GM12865 (cell line): ENCODE results near the gene OR6X1.
A peak's percentile ranks its signal among the peaks of the same experiment; 100 is the strongest.
"Not testable (repeated sequence)": the region's sequence is repeated elsewhere in the genome, so short reads cannot be mapped to it uniquely, and the experiment has no call there.

Source experiments
- DNase-seq: peaks from one replicate; pipeline ENCODE4 v3.0.0; 2010; ENCODE audit warnings: low read depth
- H3K4me3 ChIP-seq: 2 replicates; pipeline ENCODE4 v1.5.1; 2011; ENCODE audit warnings: mild to moderate bottlenecking, low read depth, low read length, control low read depth
- CTCF ChIP-seq: IDR thresholded peaks from 2 replicates; pipeline ENCODE4 v1.5.1; 2011; ENCODE audit warnings: low read length, control low read depth, low read depth, inconsistent platforms; ENCODE audit not compliant: insufficient read depth; ENCODE audit errors: missing control alignments

OR6X1 gene

GRCh38 chr11:123755813-123756212 is 1.5 kb upstream of the OR6X1 start:
- TF ChIP-seq CTCF = no peak
- H3K4me3 ChIP-seq = no peak overlapping the region
- no peak for DNase-seq

- DNase-seq = no peak
- no peak overlapping the region for H3K4me3 ChIP-seq
- no peak for TF ChIP-seq CTCF
These were observed 1.0 kb upstream of the OR6X1 start for GRCh38 chr11:123755344-123755743.

GRCh38 chr11:123753110-123753509 is 1.2 kb downstream of the OR6X1 start:
- H3K4me3 ChIP-seq = no peak overlapping the region
- no peak for TF ChIP-seq CTCF
- peak; percentile 17 for DNase-seq

- H3K4me3 ChIP-seq = no peak overlapping the region
- no peak for TF ChIP-seq CTCF
- DNase-seq = no peak
These were observed 2.5 kb downstream of the OR6X1 start for GRCh38 chr11:123751781-123752180.

GRCh38 chr11:123748349-123748748 is 6.0 kb downstream of the OR6X1 start:
- not testable (repeated sequence) for DNase-seq, H3K4me3 ChIP-seq

- TF ChIP-seq CTCF = no peak
- DNase-seq = no peak
These were observed 8.4 kb downstream of the OR6X1 start for GRCh38 chr11:123745764-123746451.

GRCh38 chr11:123742724-123743120 is 11.6 kb downstream of the OR6X1 start:
- H3K4me3 ChIP-seq = no peak overlapping the region
- no peak for TF ChIP-seq CTCF
- DNase-seq = no peak

More at GRCh38 chr11:123745764-123746451, 8.4 kb downstream of the OR6X1 start:
- no peak overlapping the region for H3K4me3 ChIP-seq
